K562 (cell line): Measurements from ENCODE around the gene SLC25A1. TPM values are rescaled to one million over a fixed set of nuclear protein-coding genes. Genes with fewer than 3 reads are reported as not detected.

Experiments used
- ATAC-seq: fragments of 200-7000 bp; cut with Tn5 transposase; 3 replicates; pipeline ENCODE4 v1.9.1; 2020; ENCODE audit warnings: moderate library complexity
- BruUV-seq: library from RNA; stranded (reverse); fragments of 400-500 nt; replicated peaks from 2 replicates; lab custom pipeline; 2021; lab: Mats Ljungman, UMichigan
- CTCF ChIA-PET: fragments of 300-600 bp; formaldehyde crosslinking; extraction: SDS; loops from one replicate; lab custom pipeline; 2021; ENCODE audit warnings: low intra/inter-chr PET ratio; lab: Yijun Ruan, JAX
- POLR2A ChIA-PET: fragments of 300-600, 350-650 bp; sonication (Branson Sonifier 250); formaldehyde crosslinking; extraction: SDS; loops from one replicate; lab custom pipeline; 2021; ENCODE audit warnings: antibody characterized with exemption, inconsistent platforms; lab: Yijun Ruan, JAX
- DNase-seq, 4 experiments: peaks; one replicate each; pipeline versions ENCODE4 v3.0.0 to v3.0.0-alpha.2; 2011 to 2018; ENCODE audit warnings: low spot score in 3 of 4, mixed read lengths in 3 of 4; ENCODE audit errors: extremely low read depth in 1 of 4
- FAIRE-seq: peaks from 2 replicates; lab custom pipeline; 2011; peaks lifted over from hg19 to GRCh38; lab: Jason Lieb, UNC
- H2AFZ ChIP-seq: 2 replicates; pipeline ENCODE4 v1.6.0; 2011; ENCODE audit warnings: low read depth, low read length, control low read depth, inconsistent platforms
- H3K27ac ChIP-seq: fragments of 200-600 bp; 3 replicates; pipeline ENCODE4 v1.8.0; 2011; ENCODE audit warnings: low read depth, mild to moderate bottlenecking, control low read depth, inconsistent platforms, low read length, moderate library complexity, mixed read lengths; ENCODE audit errors: extremely low read depth
- H3K27me3 ChIP-seq, 2 experiments: fragments of 300-600 bp in 1 of 2; 2 replicates in 1 of 2; 3 replicates in 1 of 2; pipeline versions ENCODE4 v1.6.0 to v1.8.0; 2011; ENCODE audit warnings: inconsistent platforms in 2 of 2, low read length in 2 of 2, mild to moderate bottlenecking in 1 of 2, mixed read lengths in 1 of 2, moderate library complexity in 1 of 2; ENCODE audit not compliant: control insufficient read depth in 2 of 2, insufficient read depth in 2 of 2
- H3K36me3 ChIP-seq: fragments of 300-600 bp; 3 replicates; pipeline ENCODE4 v1.8.0; 2011; ENCODE audit warnings: mild to moderate bottlenecking, low read length, inconsistent platforms; ENCODE audit not compliant: control insufficient read depth, insufficient read depth
- H3K4me1 ChIP-seq, 2 experiments: fragments of 200-600 bp in 1 of 2; replicated peaks in 1 of 2; 2 replicates in 1 of 2; 3 replicates in 1 of 2; pipeline versions ENCODE4 v1.5.1 to v1.8.0; 2011; ENCODE audit warnings: inconsistent platforms in 2 of 2, low read length in 2 of 2, mild to moderate bottlenecking in 1 of 2, mixed read lengths in 1 of 2, moderate library complexity in 1 of 2; ENCODE audit not compliant: control insufficient read depth in 2 of 2, insufficient read depth in 2 of 2
- H3K4me2 ChIP-seq: 2 replicates; pipeline ENCODE4 v1.6.1; 2011; ENCODE audit warnings: low read length, control low read depth, inconsistent platforms, mixed read lengths; ENCODE audit not compliant: insufficient read depth
- H3K4me3 ChIP-seq: fragments of 200-600 bp; sonication (generic), shearing (Covaris generic); 2 replicates; pipeline ENCODE4 v1.5.1; 2016; ENCODE audit warnings: control low read depth, inconsistent platforms
- H3K79me2 ChIP-seq: fragments of 200-600 bp; 3 replicates; pipeline ENCODE4 v1.8.0; 2011; ENCODE audit warnings: low read length, inconsistent platforms; ENCODE audit not compliant: control insufficient read depth, insufficient read depth
- H3K9ac ChIP-seq, 2 experiments: 2 replicates each; pipeline versions ENCODE4 v1.6.0 to v1.6.1; 2011; ENCODE audit warnings: low read depth in 2 of 2, low read length in 2 of 2, control low read depth in 1 of 2, inconsistent platforms in 1 of 2, mild to moderate bottlenecking in 1 of 2, mixed read lengths in 1 of 2; ENCODE audit not compliant: insufficient read depth in 1 of 2
- H3K9me1 ChIP-seq: one replicate; pipeline ENCODE4 v1.6.0; 2011; ENCODE audit warnings: inconsistent platforms, mild to moderate bottlenecking, low read length, moderate library complexity; ENCODE audit not compliant: control insufficient read depth, insufficient read depth
- H3K9me3 ChIP-seq: replicated peaks from 2 replicates; pipeline ENCODE4 v1.5.1; 2011; ENCODE audit warnings: low read depth, low read length, inconsistent platforms; ENCODE audit not compliant: control insufficient read depth, insufficient read depth
- H4K20me1 ChIP-seq: replicated peaks from 2 replicates; pipeline ENCODE4 v1.6.1; 2011; ENCODE audit warnings: low read length, inconsistent platforms, mixed read lengths; ENCODE audit not compliant: control insufficient read depth, insufficient read depth
- CBX8 ChIP-seq: fragments of 200-600 bp; sonication (generic); IDR thresholded peaks from 2 replicates; pipeline ENCODE4 v1.6.1; 2012; ENCODE audit warnings: borderline replicate concordance, mixed run types, low read depth, mild to moderate bottlenecking, moderate library complexity, mixed read lengths, low read length, control low read depth, inconsistent platforms; ENCODE audit not compliant: poor library complexity, severe bottlenecking; ENCODE audit errors: extremely low read depth
- NELFE ChIP-seq: IDR thresholded peaks from 2 replicates; pipeline ENCODE4 v1.6.1; 2011; ENCODE audit warnings: mild to moderate bottlenecking; ENCODE audit not compliant: insufficient read depth, insufficient read length
- PHF8 ChIP-seq: fragments of 200-600 bp; sonication (generic); IDR thresholded peaks from 2 replicates; pipeline ENCODE4 v1.6.1; 2012; ENCODE audit warnings: mixed run types, mild to moderate bottlenecking, inconsistent platforms, low read length, moderate library complexity, borderline replicate concordance
- TAF15 ChIP-seq: fragments of 200-400 bp; formaldehyde crosslinking; IDR thresholded peaks from 2 replicates; pipeline ENCODE4 v1.6.1; 2017; ENCODE audit warnings: mild to moderate bottlenecking, low read depth, low read length, moderate library complexity
- TCFL5 ChIP-seq: fragments of 250-450 bp; sonication (Bioruptor Pico); conservative IDR thresholded peaks from 2 replicates; pipeline ENCODE4 v1.6.1; 2021; ENCODE audit warnings: mild to moderate bottlenecking, moderate library complexity, matching md5 sums
- TFAM ChIP-seq: fragments of 250-450 bp; sonication (Bioruptor Pico); conservative IDR thresholded peaks from 2 replicates; pipeline ENCODE4 v1.5.0; 2021; ENCODE audit warnings: mild to moderate bottlenecking, moderate library complexity
- WGBS: fragments of 100-300 bp; shearing (Covaris generic); methylation state at CpG from one replicate; pipeline ENCODE4 v1.1.6; 2016; ENCODE audit warnings: low coverage, mixed read lengths; ENCODE audit not compliant: insufficient coverage; ENCODE audit errors: missing lambda C conversion rate; 5-methylcytosine and 5-hydroxymethylcytosine counted together
- in situ Hi-C: fragments of 300-500 bp; cut with MboI; formaldehyde crosslinking; loops from 4 replicates; pipeline ENCODE4 v1.15.0; 2018; ENCODE audit warnings: inconsistent platforms, mixed read lengths
- intact Hi-C: fragments of 100-400 bp; cut with micrococcal nuclease; formaldehyde crosslinking; loops from 2 replicates; pipeline ENCODE4 v1.14.2; 2022
- polyA plus RNA-seq, 8 experiments: library from polyadenylated mRNA; depleted of rRNA in 4 of 8; stranded (reverse) in 5 of 8; unstranded in 3 of 8; fragments of >200 nt; fragmentation: Nextera tagmentation in 2 of 8; fragmentation: Illumina TruSeq in 1 of 8; extraction: Ambion mirVana in 2 of 8; extraction: Trizol in 1 of 8; gene quantifications; 2 replicates each; pipeline versions ENCODE4 v1.2.1 to v1.2.3, GENCODE V29; 2011 to 2014; ENCODE audit warnings: inconsistent platforms in 1 of 8, missing spikeins in 1 of 8
- total RNA-seq, 7 experiments: library from RNA; depleted of rRNA in 6 of 7; stranded (reverse); fragments of >200 nt in 6 of 7; fragmentation: Illumina TruSeq in 2 of 7; extraction: Trizol in 2 of 7; gene quantifications; 2 replicates each; pipeline versions ENCODE4 v1.2.1 to v1.2.3, GENCODE V29; 2011 to 2021; ENCODE audit warnings: low replicate concordance in 1 of 7

Gene SLC25A1
- total and polyA plus RNA-seq, 9 of the 15 experiments (the other 6 are each of a cell fraction or from before 2014, with no cell fraction given): 11.0 to 408 (median 110) TPM

DNA sequence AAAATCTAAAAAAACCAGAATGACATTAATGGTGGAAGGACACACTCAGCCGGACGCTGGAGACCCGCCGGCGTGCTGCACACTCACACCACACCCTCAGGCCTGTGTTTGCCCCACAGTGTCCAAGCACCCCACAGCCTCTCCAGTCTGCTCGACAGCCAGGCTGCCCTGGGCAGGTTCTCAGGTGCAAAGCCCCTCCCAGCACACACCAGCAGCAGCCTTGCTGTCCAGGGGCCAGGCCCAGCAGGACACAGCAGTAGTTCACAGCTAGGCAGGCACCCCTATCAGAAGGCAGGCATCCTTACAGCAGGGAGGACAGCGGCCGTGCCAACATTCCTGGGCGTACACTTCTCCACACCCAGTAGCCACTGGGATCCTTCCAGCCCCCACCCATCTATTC is 1.7 kb upstream of the SLC25A1 start:
- peaks cover 22% of the 10 kb centered on the region; the same call in 2 of the 3 replicates for H3K36me3 ChIP-seq
- H3K79me2 ChIP-seq: peaks cover 32% of the 10 kb centered on the region
- no peak overlapping the region for H3K4me2 ChIP-seq
- H2AFZ ChIP-seq: peak overlapping the region; percentile 90; the same call in 1 of the 2 replicates
- H3K4me1 ChIP-seq: peaks cover 26 to 88% of the 10 kb centered on the region in 2 experiments
- H3K27ac ChIP-seq: no peak overlapping the region
- intact Hi-C loops (no loop called here), in situ Hi-C loops (no loop called here)
- 66% methylated on average over 9 of the region's 9 CpGs for WGBS
- peak overlapping the region in 1 of 2 experiments; percentile 96; a peak in 3 of 4 replicates for H3K9ac ChIP-seq
- DNase-seq: no peak
- ChIA-PET POLR2A (interaction anchor here (0.7 to 11.1 kb wide), 12 partner anchors 14 to 310 kb away, joined by 3 to 191 read pairs (median 7); partner anchors contain the start of genes CDC45 and UFD1), CTCF (interaction anchor here (1.2 to 2.6 kb wide), 3 partner anchors 297 to 538 kb away, joined by 7 to 31 read pairs (median 14); no protein-coding TSS in a partner anchor)
- ATAC-seq: no peak
- peaks cover 7% of the 10 kb centered on the region for H3K9me1 ChIP-seq
- no TSS peak for BruUV-seq
- FAIRE-seq: no peak
- H3K4me3 ChIP-seq: no peak overlapping the region
- H3K9me3 ChIP-seq: no peaks in the 10 kb centered on the region
- TF ChIP-seq CBX8: no peak
- TF ChIP-seq TFAM (CRISPR knock-in tag): no peak
- no peak for TF ChIP-seq PHF8
- no peak for TF ChIP-seq NELFE
- 0 out of 2 replicates have a peak, but pooled peaks have one; percentile 47 for TF ChIP-seq TAF15
- TF ChIP-seq TCFL5 (CRISPR knock-in tag): no peak
- H4K20me1 ChIP-seq: peaks cover 10% of the 10 kb centered on the region; the same call in 1 of the 2 replicates
- H3K27me3 ChIP-seq: peaks cover 15 to 34% of the 10 kb centered on the region in 2 experiments; a peak in 4 of 5 replicates
